ENCODE data around the gene ARHGAP15. TPM values are rescaled to one million over a fixed set of nuclear protein-coding genes. Genes with fewer than 3 reads are reported as not detected.

ARHGAP15 gene
- total and polyA plus RNA-seq, 2 experiments from 2014 or later: 0.26 TPM; not detected in 1

DNA sequence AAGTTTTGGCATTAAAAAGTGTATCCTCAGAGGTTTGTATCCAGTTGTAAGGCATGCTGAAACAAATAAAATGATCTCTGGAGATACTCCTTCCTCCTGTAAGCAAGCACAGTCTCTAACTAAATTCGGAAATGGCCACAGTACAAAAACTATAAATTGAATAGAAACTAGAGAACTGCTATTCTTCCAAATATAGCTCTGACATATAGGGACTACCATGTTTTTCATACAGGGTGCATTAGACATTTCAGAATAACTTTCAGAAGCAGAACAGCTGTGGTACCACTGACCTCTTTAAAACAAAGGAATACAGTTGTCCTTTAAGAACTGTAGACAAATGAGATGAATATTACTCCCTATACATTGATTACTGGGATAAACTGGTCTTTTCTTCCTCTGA is 568.5 kb downstream of the ARHGAP15 start:
- TF ChIP-seq, protein P1, sequence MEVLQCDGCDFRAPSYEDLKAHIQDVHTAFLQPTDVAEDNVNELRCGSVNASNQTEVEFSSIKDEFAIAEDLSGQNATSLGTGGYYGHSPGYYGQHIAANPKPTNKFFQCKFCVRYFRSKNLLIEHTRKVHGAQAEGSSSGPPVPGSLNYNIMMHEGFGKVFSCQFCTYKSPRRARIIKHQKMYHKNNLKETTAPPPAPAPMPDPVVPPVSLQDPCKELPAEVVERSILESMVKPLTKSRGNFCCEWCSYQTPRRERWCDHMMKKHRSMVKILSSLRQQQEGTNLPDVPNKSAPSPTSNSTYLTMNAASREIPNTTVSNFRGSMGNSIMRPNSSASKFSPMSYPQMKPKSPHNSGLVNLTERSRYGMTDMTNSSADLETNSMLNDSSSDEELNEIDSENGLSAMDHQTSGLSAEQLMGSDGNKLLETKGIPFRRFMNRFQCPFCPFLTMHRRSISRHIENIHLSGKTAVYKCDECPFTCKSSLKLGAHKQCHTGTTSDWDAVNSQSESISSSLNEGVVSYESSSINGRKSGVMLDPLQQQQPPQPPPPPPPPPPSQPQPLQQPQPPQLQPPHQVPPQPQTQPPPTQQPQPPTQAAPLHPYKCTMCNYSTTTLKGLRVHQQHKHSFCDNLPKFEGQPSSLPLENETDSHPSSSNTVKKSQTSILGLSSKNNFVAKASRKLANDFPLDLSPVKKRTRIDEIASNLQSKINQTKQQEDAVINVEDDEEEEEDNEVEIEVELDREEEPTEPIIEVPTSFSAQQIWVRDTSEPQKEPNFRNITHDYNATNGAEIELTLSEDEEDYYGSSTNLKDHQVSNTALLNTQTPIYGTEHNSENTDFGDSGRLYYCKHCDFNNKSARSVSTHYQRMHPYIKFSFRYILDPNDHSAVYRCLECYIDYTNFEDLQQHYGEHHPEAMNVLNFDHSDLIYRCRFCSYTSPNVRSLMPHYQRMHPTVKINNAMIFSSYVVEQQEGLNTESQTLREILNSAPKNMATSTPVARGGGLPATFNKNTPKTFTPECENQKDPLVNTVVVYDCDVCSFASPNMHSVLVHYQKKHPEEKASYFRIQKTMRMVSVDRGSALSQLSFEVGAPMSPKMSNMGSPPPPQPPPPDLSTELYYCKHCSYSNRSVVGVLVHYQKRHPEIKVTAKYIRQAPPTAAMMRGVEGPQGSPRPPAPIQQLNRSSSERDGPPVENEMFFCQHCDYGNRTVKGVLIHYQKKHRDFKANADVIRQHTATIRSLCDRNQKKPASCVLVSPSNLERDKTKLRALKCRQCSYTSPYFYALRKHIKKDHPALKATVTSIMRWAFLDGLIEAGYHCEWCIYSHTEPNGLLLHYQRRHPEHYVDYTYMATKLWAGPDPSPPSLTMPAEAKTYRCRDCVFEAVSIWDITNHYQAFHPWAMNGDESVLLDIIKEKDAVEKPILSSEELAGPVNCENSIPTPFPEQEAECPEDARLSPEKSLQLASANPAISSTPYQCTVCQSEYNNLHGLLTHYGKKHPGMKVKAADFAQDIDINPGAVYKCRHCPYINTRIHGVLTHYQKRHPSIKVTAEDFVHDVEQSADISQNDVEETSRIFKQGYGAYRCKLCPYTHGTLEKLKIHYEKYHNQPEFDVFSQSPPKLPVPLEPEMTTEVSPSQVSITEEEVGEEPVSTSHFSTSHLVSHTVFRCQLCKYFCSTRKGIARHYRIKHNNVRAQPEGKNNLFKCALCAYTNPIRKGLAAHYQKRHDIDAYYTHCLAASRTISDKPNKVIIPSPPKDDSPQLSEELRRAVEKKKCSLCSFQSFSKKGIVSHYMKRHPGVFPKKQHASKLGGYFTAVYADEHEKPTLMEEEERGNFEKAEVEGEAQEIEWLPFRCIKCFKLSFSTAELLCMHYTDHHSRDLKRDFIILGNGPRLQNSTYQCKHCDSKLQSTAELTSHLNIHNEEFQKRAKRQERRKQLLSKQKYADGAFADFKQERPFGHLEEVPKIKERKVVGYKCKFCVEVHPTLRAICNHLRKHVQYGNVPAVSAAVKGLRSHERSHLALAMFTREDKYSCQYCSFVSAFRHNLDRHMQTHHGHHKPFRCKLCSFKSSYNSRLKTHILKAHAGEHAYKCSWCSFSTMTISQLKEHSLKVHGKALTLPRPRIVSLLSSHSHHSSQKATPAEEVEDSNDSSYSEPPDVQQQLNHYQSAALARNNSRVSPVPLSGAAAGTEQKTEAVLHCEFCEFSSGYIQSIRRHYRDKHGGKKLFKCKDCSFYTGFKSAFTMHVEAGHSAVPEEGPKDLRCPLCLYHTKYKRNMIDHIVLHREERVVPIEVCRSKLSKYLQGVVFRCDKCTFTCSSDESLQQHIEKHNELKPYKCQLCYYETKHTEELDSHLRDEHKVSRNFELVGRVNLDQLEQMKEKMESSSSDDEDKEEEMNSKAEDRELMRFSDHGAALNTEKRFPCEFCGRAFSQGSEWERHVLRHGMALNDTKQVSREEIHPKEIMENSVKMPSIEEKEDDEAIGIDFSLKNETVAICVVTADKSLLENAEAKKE (CRISPR knock-in tag; IDR thresholded peaks at IDR 0.05): no peak
- TF ChIP-seq NANOG (IDR thresholded peaks at IDR 0.05; ENCODE audit: borderline replicate concordance) (no peak), CTCF (conservative IDR thresholded peaks at IDR 0.05; ENCODE audit: low read depth in 2 of 2) (no peak), EZH2phosphoT487 (IDR thresholded peaks at IDR 0.05; ENCODE audit: unreplicated experiment) (no peak)
- ATAC-seq: no peak
- H3K36me3 Mint-ChIP-seq (ENCODE audit: low read depth): no peaks in the 10 kb centered on the region
- no peaks in the 10 kb centered on the region for H3K9me3 Mint-ChIP-seq
- Histone ChIP-seq H3K27ac (ENCODE audit: low read depth) (no peak overlapping the region), H3F3A (replicated peaks; ENCODE audit: low read depth) (no peaks in the 10 kb centered on the region), H3K79me2 (replicated peaks; ENCODE audit: insufficient read depth) (no peaks in the 10 kb centered on the region), H3K4me2 (no peak overlapping the region), H3K36me3 (ENCODE audit: insufficient read depth) (no peaks in the 10 kb centered on the region), H3K4me3 (no peak overlapping the region), H4K20me1 (replicated peaks; ENCODE audit: insufficient read depth) (no peaks in the 10 kb centered on the region), H3K4me1 (ENCODE audit: insufficient read depth) (peaks cover 6% of the 10 kb centered on the region), H2AFZ (no peak overlapping the region), H3K9me2 (ENCODE audit: insufficient read depth) (no peaks in the 10 kb centered on the region), H3K27me3 (ENCODE audit: insufficient read depth) (no peaks in the 10 kb centered on the region)
- DNase-seq (ENCODE audit: low spot score): no peak
- H3K27ac Mint-ChIP-seq: no peak overlapping the region
- no peaks in the 10 kb centered on the region for H3K27me3 Mint-ChIP-seq (ENCODE audit: insufficient read depth, low read depth, poor library complexity)
- H3K4me3 Mint-ChIP-seq: no peak overlapping the region
- peaks cover 15% of the 10 kb centered on the region for H3K4me1 Mint-ChIP-seq

GRCh38 chr2:143698352-143698751 is 569.1 kb downstream of the ARHGAP15 start:
- Mint-ChIP-seq H3K27me3 (ENCODE audit: insufficient read depth, low read depth, poor library complexity) (no peaks in the 10 kb centered on the region), H3K27ac (no peak overlapping the region), H3K36me3 (ENCODE audit: low read depth) (no peaks in the 10 kb centered on the region), H3K4me1 (peaks cover 9% of the 10 kb centered on the region; the same call in 2 of the 3 replicates), H3K9me3 (no peaks in the 10 kb centered on the region), H3K4me3 (no peak overlapping the region)
- Histone ChIP-seq H3K4me2 (no peak overlapping the region), H3K36me3 (ENCODE audit: insufficient read depth) (no peaks in the 10 kb centered on the region), H3K4me3 (no peak overlapping the region), H3K4me1 (ENCODE audit: insufficient read depth) (no peaks in the 10 kb centered on the region; the same call in 1 of the 2 replicates), H3K9me2 (ENCODE audit: insufficient read depth) (no peaks in the 10 kb centered on the region), H2AFZ (no peak overlapping the region), H3K27ac (ENCODE audit: low read depth) (no peak overlapping the region), H4K20me1 (replicated peaks; ENCODE audit: insufficient read depth) (no peaks in the 10 kb centered on the region), H3K27me3 (ENCODE audit: insufficient read depth) (no peaks in the 10 kb centered on the region), H3K79me2 (replicated peaks; ENCODE audit: insufficient read depth) (no peaks in the 10 kb centered on the region), H3F3A (replicated peaks; ENCODE audit: low read depth) (no peaks in the 10 kb centered on the region)
- DNase-seq (ENCODE audit: low spot score): no peak
- ATAC-seq: no peak
- TF ChIP-seq EZH2 (IDR thresholded peaks at IDR 0.05; ENCODE audit: low read depth, unreplicated experiment) (no peak), EZH2phosphoT487 (IDR thresholded peaks at IDR 0.05; ENCODE audit: unreplicated experiment) (no peak), ZNF331 (CRISPR knock-in tag; IDR thresholded peaks at IDR 0.05; ENCODE audit: low read depth) (no peak), NANOG (IDR thresholded peaks at IDR 0.05; ENCODE audit: borderline replicate concordance) (no peak)
- TF ChIP-seq, protein P2, sequence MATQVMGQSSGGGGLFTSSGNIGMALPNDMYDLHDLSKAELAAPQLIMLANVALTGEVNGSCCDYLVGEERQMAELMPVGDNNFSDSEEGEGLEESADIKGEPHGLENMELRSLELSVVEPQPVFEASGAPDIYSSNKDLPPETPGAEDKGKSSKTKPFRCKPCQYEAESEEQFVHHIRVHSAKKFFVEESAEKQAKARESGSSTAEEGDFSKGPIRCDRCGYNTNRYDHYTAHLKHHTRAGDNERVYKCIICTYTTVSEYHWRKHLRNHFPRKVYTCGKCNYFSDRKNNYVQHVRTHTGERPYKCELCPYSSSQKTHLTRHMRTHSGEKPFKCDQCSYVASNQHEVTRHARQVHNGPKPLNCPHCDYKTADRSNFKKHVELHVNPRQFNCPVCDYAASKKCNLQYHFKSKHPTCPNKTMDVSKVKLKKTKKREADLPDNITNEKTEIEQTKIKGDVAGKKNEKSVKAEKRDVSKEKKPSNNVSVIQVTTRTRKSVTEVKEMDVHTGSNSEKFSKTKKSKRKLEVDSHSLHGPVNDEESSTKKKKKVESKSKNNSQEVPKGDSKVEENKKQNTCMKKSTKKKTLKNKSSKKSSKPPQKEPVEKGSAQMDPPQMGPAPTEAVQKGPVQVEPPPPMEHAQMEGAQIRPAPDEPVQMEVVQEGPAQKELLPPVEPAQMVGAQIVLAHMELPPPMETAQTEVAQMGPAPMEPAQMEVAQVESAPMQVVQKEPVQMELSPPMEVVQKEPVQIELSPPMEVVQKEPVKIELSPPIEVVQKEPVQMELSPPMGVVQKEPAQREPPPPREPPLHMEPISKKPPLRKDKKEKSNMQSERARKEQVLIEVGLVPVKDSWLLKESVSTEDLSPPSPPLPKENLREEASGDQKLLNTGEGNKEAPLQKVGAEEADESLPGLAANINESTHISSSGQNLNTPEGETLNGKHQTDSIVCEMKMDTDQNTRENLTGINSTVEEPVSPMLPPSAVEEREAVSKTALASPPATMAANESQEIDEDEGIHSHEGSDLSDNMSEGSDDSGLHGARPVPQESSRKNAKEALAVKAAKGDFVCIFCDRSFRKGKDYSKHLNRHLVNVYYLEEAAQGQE (IDR thresholded peaks at IDR 0.05; ENCODE audit: unreplicated experiment): no peak

Data from GM23338 (cell line).